Chondrocyte (in vitro differentiated cells): ENCODE data around the gene PILRB. TPM values are rescaled to one million over a fixed set of nuclear protein-coding genes. Genes with fewer than 3 reads are reported as not detected.
"Not testable (repeated sequence)": the region's sequence is repeated elsewhere in the genome, so short reads cannot be mapped to it uniquely, and the experiment has no call there.

Source experiments
- DNase-seq: peaks from one replicate; pipeline ENCODE4 v3.0.0; 2021; ENCODE audit warnings: mixed read lengths, low spot score
- H3K27ac Mint-ChIP-seq: one replicate; pipeline ENCODE4 v1.8.0; 2021; ENCODE audit warnings: mild to moderate bottlenecking, moderate library complexity, mixed read lengths; ENCODE audit not compliant: unreplicated experiment
- H3K27me3 Mint-ChIP-seq: 2 replicates; pipeline ENCODE4 v1.8.0; 2021; ENCODE audit warnings: low read depth, mixed read lengths
- H3K36me3 Mint-ChIP-seq: 2 replicates; pipeline ENCODE4 v1.8.0; 2021; ENCODE audit warnings: low read depth, mixed read lengths
- H3K4me1 Mint-ChIP-seq: 2 replicates; pipeline ENCODE4 v1.8.0; 2021; ENCODE audit warnings: low read depth, mild to moderate bottlenecking, mixed read lengths
- H3K4me3 Mint-ChIP-seq: one replicate; pipeline ENCODE4 v1.8.0; 2021; ENCODE audit warnings: mild to moderate bottlenecking, moderate library complexity, mixed read lengths; ENCODE audit not compliant: unreplicated experiment
- H3K9me3 Mint-ChIP-seq: 2 replicates; pipeline ENCODE4 v1.8.0; 2021; ENCODE audit warnings: low read depth, mixed read lengths
- total RNA-seq: library from RNA; stranded (reverse); gene quantifications from 3 replicates; pipeline ENCODE4 v1.2.1, GENCODE V29; 2021
- TF ChIP-seq, protein P1 (sequence below): fragments of 200-600 bp; sonication (generic); IDR thresholded peaks from 2 replicates; pipeline ENCODE4 v1.5.0; 2021; ENCODE audit warnings: antibody characterized with exemption, mild to moderate bottlenecking, moderate library complexity

The PILRB gene
- total RNA-seq, 1 donor from 2014 or later = 20.3 TPM

GRCh38 chr7:100349757-100350156 is 8.2 kb upstream of the PILRB start:
- Mint-ChIP-seq H3K9me3 (no peaks in the 10 kb centered on the region), H3K36me3 (peaks cover 26% of the 10 kb centered on the region), H3K4me1 (peaks cover 4% of the 10 kb centered on the region), H3K27ac (peak overlapping the region; percentile 70), H3K4me3 (no peak overlapping the region), H3K27me3 (no peaks in the 10 kb centered on the region)
- TF ChIP-seq, protein P1, sequence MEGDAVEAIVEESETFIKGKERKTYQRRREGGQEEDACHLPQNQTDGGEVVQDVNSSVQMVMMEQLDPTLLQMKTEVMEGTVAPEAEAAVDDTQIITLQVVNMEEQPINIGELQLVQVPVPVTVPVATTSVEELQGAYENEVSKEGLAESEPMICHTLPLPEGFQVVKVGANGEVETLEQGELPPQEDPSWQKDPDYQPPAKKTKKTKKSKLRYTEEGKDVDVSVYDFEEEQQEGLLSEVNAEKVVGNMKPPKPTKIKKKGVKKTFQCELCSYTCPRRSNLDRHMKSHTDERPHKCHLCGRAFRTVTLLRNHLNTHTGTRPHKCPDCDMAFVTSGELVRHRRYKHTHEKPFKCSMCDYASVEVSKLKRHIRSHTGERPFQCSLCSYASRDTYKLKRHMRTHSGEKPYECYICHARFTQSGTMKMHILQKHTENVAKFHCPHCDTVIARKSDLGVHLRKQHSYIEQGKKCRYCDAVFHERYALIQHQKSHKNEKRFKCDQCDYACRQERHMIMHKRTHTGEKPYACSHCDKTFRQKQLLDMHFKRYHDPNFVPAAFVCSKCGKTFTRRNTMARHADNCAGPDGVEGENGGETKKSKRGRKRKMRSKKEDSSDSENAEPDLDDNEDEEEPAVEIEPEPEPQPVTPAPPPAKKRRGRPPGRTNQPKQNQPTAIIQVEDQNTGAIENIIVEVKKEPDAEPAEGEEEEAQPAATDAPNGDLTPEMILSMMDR = no peak
- no peak for DNase-seq

- TF ChIP-seq, protein P1 = no peak
- Mint-ChIP-seq H3K27me3 (no peaks in the 10 kb centered on the region), H3K27ac (no peak overlapping the region), H3K36me3 (peaks cover 26% of the 10 kb centered on the region), H3K9me3 (no peaks in the 10 kb centered on the region), H3K4me1 (no peaks in the 10 kb centered on the region), H3K4me3 (no peak overlapping the region)
- DNase-seq = no peak
Observed at GRCh38 chr7:100351657-100352058, 6.3 kb upstream of the PILRB start.

DNA sequence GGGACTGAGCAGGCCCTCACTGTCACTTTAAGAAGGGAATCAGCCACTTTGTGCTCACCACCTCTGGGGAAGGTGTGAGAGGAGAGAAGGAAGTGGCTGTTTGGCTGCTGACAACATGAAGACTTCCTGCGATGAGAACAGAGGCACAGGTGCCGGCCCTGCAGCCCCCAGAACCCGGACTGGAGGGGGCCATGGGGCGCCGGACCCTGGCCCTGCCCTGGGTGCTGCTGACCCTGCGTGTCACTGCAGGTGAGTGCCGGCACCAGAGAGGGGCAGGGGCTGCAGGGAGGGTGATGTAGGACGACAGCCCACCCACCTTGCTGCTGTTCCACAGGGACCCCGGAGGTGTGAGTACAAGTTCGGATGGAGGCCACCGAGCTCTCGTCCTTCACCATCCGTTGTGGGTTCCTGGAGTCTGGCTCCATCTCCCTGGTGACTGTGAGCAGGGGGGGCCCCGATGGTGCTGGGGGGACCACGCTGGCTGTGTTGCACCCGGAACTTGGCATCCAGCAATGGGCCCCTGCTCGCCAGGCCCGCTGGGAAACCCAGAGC is 5.6 kb upstream of the PILRB start:
- peaks cover 22% of the 10 kb centered on the region for H3K36me3 Mint-ChIP-seq
- not testable (repeated sequence) for H3K27me3 Mint-ChIP-seq, H3K4me3 Mint-ChIP-seq, H3K9me3 Mint-ChIP-seq, H3K4me1 Mint-ChIP-seq, DNase-seq, H3K27ac Mint-ChIP-seq

DNA sequence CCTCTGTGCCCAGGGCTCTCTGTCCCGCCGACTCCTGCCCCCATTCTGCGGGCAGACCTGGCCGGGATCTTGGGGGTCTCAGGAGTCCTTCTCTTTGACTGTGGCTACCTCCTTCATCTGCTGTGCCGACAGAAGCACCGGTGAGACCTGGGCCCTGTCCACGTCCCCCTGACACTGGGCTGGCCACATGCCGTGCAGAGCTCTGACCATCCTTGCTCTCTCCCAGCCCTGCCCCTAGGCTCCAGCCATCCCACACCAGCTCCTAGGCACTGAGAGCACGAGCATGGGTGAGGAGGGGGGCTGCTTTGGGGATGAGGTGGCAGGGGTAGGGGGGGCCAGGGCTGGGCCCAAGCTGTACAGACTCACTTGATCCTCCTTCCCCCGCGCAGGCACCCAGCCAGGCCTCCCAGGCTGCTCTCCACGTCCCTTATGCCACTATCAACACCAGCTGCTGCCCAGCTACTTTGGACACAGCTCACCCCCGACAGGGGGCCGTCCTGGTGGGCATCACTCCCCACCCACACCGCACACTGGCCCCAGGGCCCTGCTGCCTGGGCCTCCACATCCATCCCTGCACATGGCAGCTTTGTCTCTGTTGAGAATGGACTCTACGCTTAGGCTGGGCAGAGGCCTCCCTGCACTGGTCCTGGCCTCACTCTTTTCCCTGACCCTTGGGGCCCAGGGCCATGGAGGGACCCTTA is 4.8 kb upstream of the PILRB start:
- peaks cover 23% of the 10 kb centered on the region for H3K36me3 Mint-ChIP-seq
- no peak overlapping the region for H3K27ac Mint-ChIP-seq
- no peak overlapping the region for H3K4me3 Mint-ChIP-seq
- no peaks in the 10 kb centered on the region for H3K9me3 Mint-ChIP-seq
- no peaks in the 10 kb centered on the region for H3K4me1 Mint-ChIP-seq
- no peaks in the 10 kb centered on the region for H3K27me3 Mint-ChIP-seq
- TF ChIP-seq, protein P1 = no peak
- DNase-seq = no peak

GRCh38 chr7:100353685-100354330 is 4.1 kb upstream of the PILRB start:
- Mint-ChIP-seq H3K9me3 (no peaks in the 10 kb centered on the region), H3K4me3 (no peak overlapping the region), H3K27ac (no peak overlapping the region), H3K36me3 (peaks cover 22% of the 10 kb centered on the region), H3K27me3 (no peaks in the 10 kb centered on the region), H3K4me1 (no peaks in the 10 kb centered on the region)
- TF ChIP-seq, protein P1 = no peak
- DNase-seq = no peak
